Naive thymus-derived CD4-positive, alpha-beta T cell (primary cell): ENCODE measurements around the gene TTC32. TPM values are rescaled to one million over a fixed set of nuclear protein-coding genes. Genes with fewer than 3 reads are reported as not detected.
"Not testable (repeated sequence)": the region's sequence is repeated elsewhere in the genome, so short reads cannot be mapped to it uniquely, and the experiment has no call there.

ENCODE experiments used
- ATAC-seq: fragments of 150-1000 bp; cut with Tn5 transposase; 2 replicates; pipeline ENCODE4 v1.10.0; 2021; ENCODE audit warnings: mild to moderate bottlenecking, moderate library complexity
- CTCF ChIA-PET: fragments of 350-600 bp; sonication (Branson Sonifier 250); formaldehyde crosslinking; loops from one replicate; lab custom pipeline; 2021; ENCODE audit warnings: antibody characterized with exemption; lab: Charles Lee
- POLR2A ChIA-PET: fragments of 350-600 bp; sonication (Branson Sonifier 250); formaldehyde crosslinking; loops from one replicate; lab custom pipeline; 2021; ENCODE audit warnings: antibody characterized with exemption, inconsistent platforms; lab: Charles Lee
- DNase-seq, 9 donors: peaks; one replicate each; pipeline versions ENCODE4 v3.0.0 to v3.0.0-alpha.2; 2020 to 2022; ENCODE audit warnings: mixed read lengths in 1 of 9
- H3K27ac ChIP-seq: one replicate; pipeline ENCODE4 v1.7.0; 2013; ENCODE audit warnings: mild to moderate bottlenecking, low read depth, low read length, moderate library complexity
- H3K27me3 ChIP-seq, 2 donors: one replicate each; pipeline ENCODE4 v1.7.0; 2013; ENCODE audit warnings: low read length in 2 of 2, mild to moderate bottlenecking in 2 of 2, moderate library complexity in 2 of 2; ENCODE audit not compliant: control insufficient read depth in 2 of 2, insufficient read depth in 2 of 2
- H3K36me3 ChIP-seq, 3 experiments: 1 replicate in 2 of 3; 2 replicates in 1 of 3; pipeline ENCODE4 v1.7.0; 2013; ENCODE audit warnings: low read length in 3 of 3, mild to moderate bottlenecking in 3 of 3, moderate library complexity in 1 of 3; ENCODE audit not compliant: insufficient read depth in 3 of 3, control insufficient read depth in 2 of 3
- H3K4me1 ChIP-seq, 2 donors: one replicate each; pipeline ENCODE4 v1.7.0; 2013; ENCODE audit warnings: low read length in 2 of 2, mild to moderate bottlenecking in 2 of 2, moderate library complexity in 1 of 2; ENCODE audit not compliant: control insufficient read depth in 2 of 2, insufficient read depth in 2 of 2
- H3K4me3 ChIP-seq: 2 replicates; pipeline ENCODE4 v1.7.0; 2013; ENCODE audit warnings: mild to moderate bottlenecking, low read length
- H3K9me3 ChIP-seq, 3 experiments: 1 replicate in 2 of 3; 2 replicates in 1 of 3; pipeline ENCODE4 v1.7.0; 2013; ENCODE audit warnings: low read length in 3 of 3; ENCODE audit not compliant: control insufficient read depth in 2 of 3
- H3K27ac Mint-ChIP-seq, 9 donors: one replicate each; pipeline ENCODE4 v1.8.0; 2020 to 2022; ENCODE audit warnings: mixed read lengths in 9 of 9, mild to moderate bottlenecking in 8 of 9, moderate library complexity in 5 of 9, inconsistent platforms in 2 of 9
- H3K27me3 Mint-ChIP-seq, 5 donors: one replicate each; pipeline ENCODE4 v1.8.0; 2021 to 2022; ENCODE audit warnings: mixed read lengths in 5 of 5, mild to moderate bottlenecking in 1 of 5
- H3K36me3 Mint-ChIP-seq, 5 donors: one replicate each; pipeline ENCODE4 v1.8.0; 2020 to 2022; ENCODE audit warnings: mixed read lengths in 5 of 5, mild to moderate bottlenecking in 3 of 5, inconsistent platforms in 1 of 5
- H3K4me1 Mint-ChIP-seq, 7 donors: one replicate each; pipeline ENCODE4 v1.8.0; 2020 to 2022; ENCODE audit warnings: mixed read lengths in 7 of 7, mild to moderate bottlenecking in 3 of 7, inconsistent platforms in 1 of 7
- H3K4me3 Mint-ChIP-seq, 10 donors: one replicate each; pipeline ENCODE4 v1.8.0; 2020 to 2022; ENCODE audit warnings: mild to moderate bottlenecking in 10 of 10, mixed read lengths in 10 of 10, moderate library complexity in 6 of 10, inconsistent platforms in 2 of 10
- H3K9me3 Mint-ChIP-seq, 11 donors: one replicate each; pipeline ENCODE4 v1.8.0; 2020 to 2022; ENCODE audit warnings: mixed read lengths in 11 of 11, mild to moderate bottlenecking in 4 of 11, inconsistent platforms in 1 of 11, moderate library complexity in 1 of 11
- intact Hi-C, 2 donors: fragments of 100-400 bp; cut with micrococcal nuclease; formaldehyde crosslinking; loops; one replicate each; pipeline ENCODE4 v1.15.1; 2023
- polyA plus RNA-seq, 2 donors: library from polyadenylated mRNA; unstranded; fragments of 300-500 nt; fragmentation: Illumina TruSeq; gene quantifications; one replicate each; pipeline ENCODE4 v1.2.3, GENCODE V29; 2021
- total RNA-seq, 6 experiments: library from RNA in 5 of 6; stranded (reverse) in 5 of 6; gene quantifications; 1 replicate in 5 of 6; 2 replicates in 1 of 6; pipeline ENCODE4 v1.2.3 and lab custom pipeline; 2021 to 2026

Gene TTC32
- total and polyA plus RNA-seq, 7 experiments from 2014 or later, result 23.1 to 58.0 (median 42.7) TPM

GRCh38 chr2:19894134-19894792 lies 7.5 kb downstream of the TTC32 start:
- Histone ChIP-seq H3K27me3 (no peaks in the 10 kb centered on the region), H3K27ac (no peak overlapping the region), H3K9me3 (no peaks in the 10 kb centered on the region), H3K4me3 (no peak overlapping the region), H3K4me1 (peaks cover 10 to 13% of the 10 kb centered on the region in 2 donors), H3K36me3 (no peaks in the 10 kb centered on the region)
- CTCF ChIA-PET, result no interaction called here
- DNase-seq (no peak), ATAC-seq (no peak)
- peaks cover 0 to 25% (median 12%) of the 10 kb centered on the region in 5 donors for H3K36me3 Mint-ChIP-seq
- POLR2A ChIA-PET, result no interaction called here
- intact Hi-C loops, result no loop called here
- peak overlapping the region in 5 of 9 donors; percentile 3 to 76 (median 26) for H3K27ac Mint-ChIP-seq
- H3K4me3 Mint-ChIP-seq, result peak overlapping the region in 5 of 10 donors; percentile 0 to 60 (median 45)
- no peaks in the 10 kb centered on the region for H3K27me3 Mint-ChIP-seq
- peaks cover 35 to 75% (median 55%) of the 10 kb centered on the region in 7 donors for H3K4me1 Mint-ChIP-seq
- no peaks in the 10 kb centered on the region for H3K9me3 Mint-ChIP-seq

GRCh38 chr2:19893520-19894133 lies 8.2 kb downstream of the TTC32 start:
- ATAC-seq (no peak), DNase-seq (no peak)
- ChIA-PET POLR2A (no interaction called here), CTCF (interaction anchor here (0.6 to 0.7 kb wide), 2 partner anchors 20 to 35 kb away, joined by 6 read pairs; no protein-coding TSS in a partner anchor)
- Mint-ChIP-seq H3K27ac (no peak overlapping the region), H3K36me3 (peaks cover 0 to 25% (median 12%) of the 10 kb centered on the region in 5 donors), H3K9me3 (no peaks in the 10 kb centered on the region), H3K4me1 (peaks cover 32 to 69% (median 49%) of the 10 kb centered on the region in 7 donors), H3K4me3 (no peak overlapping the region), H3K27me3 (no peaks in the 10 kb centered on the region)
- H3K9me3 ChIP-seq, result no peaks in the 10 kb centered on the region
- H3K4me3 ChIP-seq, result no peak overlapping the region
- peaks cover 8 to 10% of the 10 kb centered on the region in 2 donors for H3K4me1 ChIP-seq
- intact Hi-C loops, result no loop called here
- H3K36me3 ChIP-seq, result no peaks in the 10 kb centered on the region
- H3K27me3 ChIP-seq, result no peaks in the 10 kb centered on the region
- no peak overlapping the region for H3K27ac ChIP-seq

- H3K4me3 Mint-ChIP-seq, H3K27me3 Mint-ChIP-seq, H3K9me3 ChIP-seq, H3K36me3 ChIP-seq, H3K4me3 ChIP-seq, DNase-seq, H3K27me3 ChIP-seq, H3K27ac ChIP-seq, CTCF ChIA-PET, H3K9me3 Mint-ChIP-seq, H3K4me1 ChIP-seq: not testable (repeated sequence)
- intact Hi-C loops, result loop anchor here in 1 of 2 donors (1.0 kb wide), 1 partner anchor 8 kb away; no protein-coding TSS in a partner anchor
- POLR2A ChIA-PET, result interaction anchor here (0.8 kb wide), 1 partner anchor 11 kb away, joined by 3 read pairs; no protein-coding TSS in a partner anchor
- Mint-ChIP-seq H3K36me3 (peaks cover 0 to 19% (median 12%) of the 10 kb centered on the region in 5 donors), H3K4me1 (peaks cover 23 to 53% (median 39%) of the 10 kb centered on the region in 7 donors), H3K27ac (peak overlapping the region in 2 of 9 donors; percentile 17 to 31)
- ATAC-seq, result peak; percentile 75
Observed at GRCh38 chr2:19891971-19892370, 9.8 kb downstream of the TTC32 start.

GRCh38 chr2:19890104-19890503 lies 11.7 kb downstream of the TTC32 start:
- Mint-ChIP-seq H3K4me1 (peaks cover 21 to 37% (median 27%) of the 10 kb centered on the region in 7 donors), H3K9me3 (no peaks in the 10 kb centered on the region), H3K36me3 (peaks cover 0 to 18% (median 11%) of the 10 kb centered on the region in 5 donors), H3K27ac (peak overlapping the region in 2 of 9 donors; percentile 24 to 49), H3K4me3 (no peak overlapping the region), H3K27me3 (no peaks in the 10 kb centered on the region)
- no peaks in the 10 kb centered on the region for H3K9me3 ChIP-seq
- H3K4me1 ChIP-seq, result no peaks in the 10 kb centered on the region
- ChIA-PET CTCF (no interaction called here), POLR2A (interaction anchor here (1.2 kb wide), 1 partner anchor 9 kb away, joined by 3 read pairs; no protein-coding TSS in a partner anchor)
- H3K4me3 ChIP-seq, result no peak overlapping the region
- H3K27ac ChIP-seq, result no peak overlapping the region
- DNase-seq (no peak), ATAC-seq (no peak)
- no peaks in the 10 kb centered on the region for H3K27me3 ChIP-seq
- H3K36me3 ChIP-seq, result no peaks in the 10 kb centered on the region
- intact Hi-C loops, result no loop called here

GRCh38 chr2:19888831-19889230 lies 13.0 kb downstream of the TTC32 start:
- Histone ChIP-seq H3K36me3 (no peaks in the 10 kb centered on the region), H3K27me3 (no peaks in the 10 kb centered on the region), H3K4me3 (no peak overlapping the region), H3K4me1 (no peaks in the 10 kb centered on the region), H3K9me3 (no peaks in the 10 kb centered on the region), H3K27ac (no peak overlapping the region)
- H3K36me3 Mint-ChIP-seq, result peaks cover 0 to 16% (median 11%) of the 10 kb centered on the region in 5 donors
- peaks cover 0 to 3% (median 0%) of the 10 kb centered on the region in 11 donors for H3K9me3 Mint-ChIP-seq
- ATAC-seq, result no peak
- DNase-seq, result no peak
- H3K4me3 Mint-ChIP-seq, result no peak overlapping the region
- intact Hi-C loops, result no loop called here
- peak overlapping the region in 1 of 9 donors; percentile 40 for H3K27ac Mint-ChIP-seq
- ChIA-PET POLR2A (no interaction called here), CTCF (no interaction called here)
- H3K4me1 Mint-ChIP-seq, result peaks cover 12 to 24% (median 18%) of the 10 kb centered on the region in 7 donors
- no peaks in the 10 kb centered on the region for H3K27me3 Mint-ChIP-seq

GRCh38 chr2:19887510-19887909 lies 14.3 kb downstream of the TTC32 start:
- POLR2A ChIA-PET, result interaction anchor here (0.8 to 0.9 kb wide), 2 partner anchors 10 to 18 kb away, joined by 3 read pairs; no protein-coding TSS in a partner anchor
- Histone ChIP-seq H3K4me3 (no peak overlapping the region), H3K36me3 (no peaks in the 10 kb centered on the region), H3K27ac (no peak overlapping the region), H3K9me3 (no peaks in the 10 kb centered on the region), H3K4me1 (no peaks in the 10 kb centered on the region), H3K27me3 (no peaks in the 10 kb centered on the region)
- peaks cover 7 to 18% (median 13%) of the 10 kb centered on the region in 7 donors for H3K4me1 Mint-ChIP-seq
- H3K27me3 Mint-ChIP-seq, result no peaks in the 10 kb centered on the region
- CTCF ChIA-PET, result no interaction called here
- no peak overlapping the region for H3K4me3 Mint-ChIP-seq
- H3K27ac Mint-ChIP-seq, result no peak overlapping the region
- H3K36me3 Mint-ChIP-seq, result peaks cover 0 to 14% (median 6%) of the 10 kb centered on the region in 5 donors
- intact Hi-C loops, result no loop called here
- peaks cover 0 to 3% (median 0%) of the 10 kb centered on the region in 11 donors for H3K9me3 Mint-ChIP-seq
- DNase-seq, result no peak
- ATAC-seq, result no peak
